ENCODE results near the gene AAMDC. TPM values are rescaled to one million over a fixed set of nuclear protein-coding genes. Genes with fewer than 3 reads are reported as not detected.
A peak's percentile ranks its signal among the peaks of the same experiment; 100 is the strongest.

Gene AAMDC
- 30.3 TPM for total RNA-seq
- long read RNA-seq, transcript AAMDC-202 (4 exons, 531 nt), result major isoform, 5 of 25 reads
- long read RNA-seq, partial matches to known transcripts, result 0 of 25 reads
- long read RNA-seq, other reads (novel, unspliced or antisense), result 16 of 25 reads

DNA sequence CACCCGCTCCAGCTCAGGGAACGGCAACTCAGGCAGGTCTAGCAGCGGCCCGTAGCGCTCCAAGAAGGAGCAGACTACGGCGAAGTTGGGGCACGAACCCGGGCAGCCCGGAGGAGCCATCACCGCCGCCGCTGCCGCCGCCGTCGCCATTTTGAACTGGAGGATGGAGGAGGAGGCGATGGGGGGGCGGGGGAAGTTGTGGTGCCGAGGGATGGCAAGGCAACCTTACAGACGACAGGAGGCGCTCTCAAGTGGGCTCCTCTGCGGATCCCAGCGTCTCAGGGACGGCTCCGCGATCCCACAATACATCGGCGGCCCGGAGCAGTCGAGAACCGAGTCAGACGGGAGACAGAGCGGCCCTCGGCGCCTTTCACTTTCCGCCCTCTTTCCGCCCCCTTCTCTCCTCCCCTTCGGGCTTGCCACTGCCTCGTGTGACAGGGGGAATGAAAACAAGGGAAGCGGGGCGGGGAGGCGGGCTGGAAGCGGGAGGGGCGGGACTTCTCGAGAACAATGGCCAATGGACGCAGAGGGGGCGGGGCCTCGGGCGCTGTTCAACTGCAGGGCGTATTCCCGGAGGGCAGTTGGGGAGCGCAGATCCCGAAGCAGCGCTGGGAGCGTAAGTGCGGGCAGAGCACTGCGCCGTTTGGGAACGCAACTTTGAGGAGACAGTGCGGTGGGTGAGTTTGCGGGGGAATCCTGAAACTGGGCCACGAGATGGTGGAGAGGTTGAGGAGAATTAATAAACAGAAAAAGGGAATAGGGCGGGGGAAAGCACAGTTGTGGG is at the start of gene AAMDC, which contains the start of gene RSF1:
AAMDC (plus strand) TSS at position 580 of the 784 bp plus-strand sequence. CDS start 21,353 bp downstream, outside the sequence.
RSF1 (minus strand) TSS at position 158 of the 784 bp plus-strand sequence; CDS start at position 150, 8 bp downstream.
- DNase-seq, result peak; percentile 99
- H3K27ac ChIP-seq, result peak within 1 kb of the TSS; percentile 92
- H3K27me3 ChIP-seq (ENCODE audit: low read depth), result no peaks in the 10 kb centered on the region
- no peaks in the 10 kb centered on the region for H3K9me3 ChIP-seq
- H3K36me3 ChIP-seq, result no peaks in the 10 kb centered on the region
- intact Hi-C loops (cut with DNase I), result no loop called here
- peak; percentile 95 to 97 for ATAC-seq
- H3K4me3 ChIP-seq, result peak within 1 kb of the TSS; percentile 97
- peak; percentile 71 for TF ChIP-seq CTCF (IDR thresholded peaks at IDR 0.05)
- H3K4me1 ChIP-seq, result peaks cover 48% of the 10 kb centered on the region

DNA sequence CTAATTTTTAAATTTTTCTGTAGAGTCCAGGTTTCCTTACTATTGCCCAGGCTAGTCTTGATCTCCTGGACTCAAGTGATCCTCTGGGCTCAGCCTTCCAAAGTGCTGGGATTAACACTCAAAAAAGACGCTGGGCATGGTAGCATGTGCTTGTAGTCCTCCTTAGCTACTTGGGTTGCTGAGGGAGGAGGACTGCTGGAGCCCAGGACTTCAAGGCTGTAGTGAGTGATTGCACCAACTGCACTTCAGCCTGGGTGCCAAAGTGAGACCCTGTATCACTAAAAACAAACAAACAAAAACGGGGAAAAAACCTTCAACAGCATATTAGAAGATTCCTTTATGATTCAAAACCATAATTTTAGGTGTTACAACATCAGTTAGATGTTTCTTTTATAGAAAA is 45.0 kb upstream of the AAMDC start:
- peaks cover 9% of the 10 kb centered on the region for H3K4me1 ChIP-seq
- DNase-seq, result no peak
- intact Hi-C loops (cut with DNase I), result no loop called here
- H3K9me3 ChIP-seq, result no peaks in the 10 kb centered on the region
- H3K27me3 ChIP-seq (ENCODE audit: low read depth), result no peaks in the 10 kb centered on the region
- no peak for TF ChIP-seq CTCF (IDR thresholded peaks at IDR 0.05)
- H3K4me3 ChIP-seq, result no peak overlapping the region
- no peaks in the 10 kb centered on the region for H3K36me3 ChIP-seq
- no peak overlapping the region for H3K27ac ChIP-seq
- no peak for ATAC-seq

DNA sequence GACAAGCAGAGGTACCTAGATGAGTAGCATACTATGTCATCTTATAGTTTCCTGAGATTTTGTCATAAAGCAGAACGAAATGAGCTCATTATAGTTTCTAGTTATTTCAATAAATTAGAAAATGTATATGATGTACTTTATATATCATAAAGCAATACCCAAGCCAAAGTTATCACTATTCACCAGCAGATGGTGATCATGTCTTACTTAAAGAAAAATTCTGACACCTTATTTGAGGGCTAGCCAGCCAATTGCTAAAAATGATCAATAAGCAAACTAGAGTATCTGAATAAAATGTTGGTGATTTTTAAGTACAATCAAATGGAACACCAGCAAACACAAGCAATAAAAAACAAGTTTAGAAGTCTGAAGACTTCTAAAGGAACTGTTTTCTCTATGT is 44.5 kb upstream of the AAMDC start:
- Histone ChIP-seq H3K27ac (no peak overlapping the region), H3K4me3 (no peak overlapping the region), H3K9me3 (no peaks in the 10 kb centered on the region), H3K27me3 (ENCODE audit: low read depth) (no peaks in the 10 kb centered on the region), H3K36me3 (no peaks in the 10 kb centered on the region), H3K4me1 (peaks cover 3% of the 10 kb centered on the region)
- intact Hi-C loops (cut with DNase I), result no loop called here
- DNase-seq (no peak), ATAC-seq (no peak)
- peak; percentile 27 for TF ChIP-seq CTCF (IDR thresholded peaks at IDR 0.05)

GRCh38 chr11:77778118-77778517 is 42.8 kb upstream of the AAMDC start:
- no peak for ATAC-seq
- peaks cover 6% of the 10 kb centered on the region for H3K4me1 ChIP-seq
- no peak for TF ChIP-seq CTCF (IDR thresholded peaks at IDR 0.05)
- no peaks in the 10 kb centered on the region for H3K27me3 ChIP-seq (ENCODE audit: low read depth)
- no peak for DNase-seq
- no peaks in the 10 kb centered on the region for H3K9me3 ChIP-seq
- no peak overlapping the region for H3K4me3 ChIP-seq
- H3K36me3 ChIP-seq, result no peaks in the 10 kb centered on the region
- intact Hi-C loops (cut with DNase I), result no loop called here
- no peak overlapping the region for H3K27ac ChIP-seq

DNA sequence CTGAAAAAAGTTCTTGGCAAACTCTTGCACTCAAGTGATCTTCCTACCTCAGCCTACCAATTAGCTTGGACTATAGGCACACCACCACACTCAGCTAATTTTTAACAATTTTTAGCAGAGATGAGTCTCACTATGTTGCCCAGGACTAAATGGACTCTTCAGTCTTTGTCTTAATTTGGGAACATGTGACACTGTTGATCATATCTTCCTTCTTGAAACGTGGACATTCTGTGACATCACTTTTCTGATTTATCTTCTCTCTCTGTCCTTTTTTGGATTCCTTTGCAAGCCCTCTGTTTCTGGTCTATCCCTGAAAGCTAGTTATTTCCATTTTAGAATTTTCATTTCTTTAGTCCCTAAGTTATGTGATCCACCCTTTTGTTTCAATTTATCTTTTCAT is 42.4 kb upstream of the AAMDC start:
- no peak for DNase-seq
- ATAC-seq, result no peak
- intact Hi-C loops (cut with DNase I), result no loop called here
- no peaks in the 10 kb centered on the region for H3K9me3 ChIP-seq
- H3K27ac ChIP-seq, result no peak overlapping the region
- no peaks in the 10 kb centered on the region for H3K27me3 ChIP-seq (ENCODE audit: low read depth)
- no peak for TF ChIP-seq CTCF (IDR thresholded peaks at IDR 0.05)
- H3K4me1 ChIP-seq, result peaks cover 10% of the 10 kb centered on the region
- no peaks in the 10 kb centered on the region for H3K36me3 ChIP-seq
- no peak overlapping the region for H3K4me3 ChIP-seq

All from lower lobe of right lung (tissue), 2 donors.